GM08714 (cell line): Measurements from ENCODE around the gene ZNHIT2.

Experiments
- H3K4me3 ChIP-seq: fragments of 200-500 bp; sonication (Bioruptor generic); 2 replicates; pipeline ENCODE4 v1.5.1; 2014; ENCODE audit warnings: mild to moderate bottlenecking, low read length, inconsistent platforms
- ZNF274 ChIP-seq: IDR thresholded peaks from 2 replicates; pipeline ENCODE4 v1.6.1; 2012; ENCODE audit warnings: mild to moderate bottlenecking, low read depth, low read length

Gene ZNHIT2

GRCh38 chr11:65087216-65087615 is 30.3 kb downstream of the ZNHIT2 start:
- TF ChIP-seq ZNF274: no peak
- H3K4me3 ChIP-seq: no peak overlapping the region

DNA sequence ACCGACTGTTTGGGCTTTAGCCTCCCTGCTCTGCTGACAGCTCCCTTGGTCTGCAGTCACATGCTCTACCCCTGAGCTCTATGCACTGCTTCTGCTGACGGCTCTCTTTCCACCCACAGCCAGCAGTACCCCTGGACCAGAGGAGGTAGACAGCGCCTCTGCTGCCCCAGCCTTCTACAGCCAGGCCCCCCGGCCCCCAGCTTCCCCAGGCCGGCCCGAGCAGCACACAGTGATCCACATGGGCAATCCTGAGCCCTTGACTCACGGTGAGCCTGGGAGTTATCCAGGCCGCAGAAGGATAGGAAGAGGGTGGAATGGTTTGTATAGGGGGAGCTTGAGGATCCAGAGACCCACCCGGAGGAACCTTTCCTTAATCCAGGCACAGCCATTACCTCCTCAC is 30.7 kb downstream of the ZNHIT2 start:
- H3K4me3 ChIP-seq: no peak overlapping the region
- TF ChIP-seq ZNF274: no peak

DNA sequence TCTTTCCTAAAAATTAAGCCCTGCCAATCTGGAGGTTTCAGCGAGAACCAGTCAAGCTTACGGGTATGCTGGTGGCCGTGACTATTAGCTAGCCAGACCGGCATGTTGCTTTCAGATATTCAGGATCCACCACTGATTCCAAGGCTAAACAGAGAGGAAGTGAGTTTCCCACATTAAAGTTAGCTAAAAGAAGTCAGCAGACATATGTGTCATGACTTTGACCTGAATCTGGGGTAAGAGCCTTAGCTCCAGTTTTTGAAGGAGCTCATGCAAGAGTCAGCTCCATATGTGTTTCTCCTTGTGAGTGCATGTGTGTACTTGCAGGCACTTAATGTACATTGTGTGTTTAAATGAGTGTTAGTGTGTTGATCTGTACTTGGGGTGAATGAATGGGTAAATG is 32.1 kb downstream of the ZNHIT2 start:
- H3K4me3 ChIP-seq: no peak overlapping the region; the same call in 1 of the 2 replicates
- TF ChIP-seq ZNF274: no peak

DNA sequence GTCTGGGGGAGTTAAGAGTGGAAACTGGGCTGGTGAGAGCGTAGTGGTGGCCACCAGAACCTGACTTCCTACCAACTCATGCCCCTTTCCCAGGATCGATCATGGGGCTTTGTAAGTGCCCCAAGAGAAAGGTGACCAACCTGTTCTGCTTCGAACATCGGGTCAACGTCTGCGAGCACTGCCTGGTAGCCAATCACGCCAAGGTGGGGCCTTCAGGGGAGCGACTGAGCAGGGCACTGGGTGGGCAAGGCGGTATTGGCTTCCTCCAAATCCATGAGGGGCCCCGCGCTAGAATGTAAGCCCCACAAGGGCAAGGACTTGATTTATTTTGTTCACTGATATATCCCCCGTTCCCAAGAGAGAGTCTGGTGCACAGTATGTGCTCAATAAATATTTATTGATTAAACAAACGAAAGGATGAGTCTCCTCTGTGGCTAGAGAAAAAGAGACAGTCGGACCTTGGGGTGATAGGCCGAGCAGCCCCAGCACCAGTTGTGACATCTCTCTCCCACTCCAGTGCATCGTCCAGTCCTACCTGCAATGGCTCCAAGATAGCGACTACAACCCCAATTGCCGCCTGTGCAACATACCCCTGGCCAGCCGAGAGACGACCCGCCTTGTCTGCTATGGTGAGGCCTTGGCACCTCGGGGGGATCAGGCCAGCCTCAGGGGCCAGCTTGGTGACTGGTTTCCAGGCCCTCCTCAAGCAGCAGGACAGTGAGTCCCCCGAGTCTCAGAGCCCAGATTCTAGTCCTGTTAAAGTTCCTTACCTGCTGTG is 32.7 kb downstream of the ZNHIT2 start:
- no peak for TF ChIP-seq ZNF274
- H3K4me3 ChIP-seq: peak overlapping the region; percentile 89

DNA sequence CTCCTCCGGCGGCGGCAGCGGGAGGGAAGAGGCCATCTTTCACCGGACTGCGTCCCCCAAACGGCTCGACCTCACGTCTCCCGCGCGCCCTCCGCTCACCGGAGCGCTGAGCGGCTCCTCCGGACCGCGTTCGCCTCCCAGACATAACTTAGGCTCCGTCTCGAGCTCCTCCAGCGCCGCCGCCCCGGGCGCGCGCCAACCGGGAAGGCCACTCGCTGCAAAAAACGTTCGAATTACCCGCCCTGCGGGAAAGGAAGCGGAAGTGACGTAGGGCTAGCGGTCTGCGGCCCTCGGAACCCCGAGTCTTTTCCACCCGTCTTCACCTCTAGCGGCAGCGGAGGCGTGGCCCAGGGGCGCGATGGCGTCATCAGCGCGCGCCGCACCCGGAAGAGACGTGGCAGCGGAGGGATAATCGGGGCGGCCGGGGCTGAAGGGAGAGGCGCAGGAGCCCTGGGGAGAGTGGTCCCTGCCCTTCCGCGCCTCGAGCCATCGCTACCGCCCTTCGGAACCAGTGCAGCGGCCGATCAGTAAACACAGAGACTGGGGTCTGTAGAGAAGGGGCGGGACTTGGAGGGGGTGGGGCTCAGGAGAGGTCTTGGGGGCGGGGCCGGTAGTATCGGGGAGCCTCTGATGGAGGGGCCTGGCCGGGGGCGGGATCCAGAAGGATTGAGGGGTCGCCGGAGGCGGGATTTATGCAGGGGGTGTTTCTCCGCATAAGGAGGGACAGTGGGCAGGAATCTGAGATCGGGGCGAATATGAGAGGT is 33.5 kb downstream of the ZNHIT2 start, which contains the start of the genes CDCA5 and ZFPL1:
CDCA5 (minus strand) TSS at position 207 of the 764 bp plus-strand sequence; CDS start at position 145, 62 bp downstream.
ZFPL1 (plus strand) TSS at position 389 of the 764 bp plus-strand sequence. CDS start 477 bp downstream, outside the sequence.
- no peak for TF ChIP-seq ZNF274
- peak within 1 kb of the TSS; percentile 89 for H3K4me3 ChIP-seq

DNA sequence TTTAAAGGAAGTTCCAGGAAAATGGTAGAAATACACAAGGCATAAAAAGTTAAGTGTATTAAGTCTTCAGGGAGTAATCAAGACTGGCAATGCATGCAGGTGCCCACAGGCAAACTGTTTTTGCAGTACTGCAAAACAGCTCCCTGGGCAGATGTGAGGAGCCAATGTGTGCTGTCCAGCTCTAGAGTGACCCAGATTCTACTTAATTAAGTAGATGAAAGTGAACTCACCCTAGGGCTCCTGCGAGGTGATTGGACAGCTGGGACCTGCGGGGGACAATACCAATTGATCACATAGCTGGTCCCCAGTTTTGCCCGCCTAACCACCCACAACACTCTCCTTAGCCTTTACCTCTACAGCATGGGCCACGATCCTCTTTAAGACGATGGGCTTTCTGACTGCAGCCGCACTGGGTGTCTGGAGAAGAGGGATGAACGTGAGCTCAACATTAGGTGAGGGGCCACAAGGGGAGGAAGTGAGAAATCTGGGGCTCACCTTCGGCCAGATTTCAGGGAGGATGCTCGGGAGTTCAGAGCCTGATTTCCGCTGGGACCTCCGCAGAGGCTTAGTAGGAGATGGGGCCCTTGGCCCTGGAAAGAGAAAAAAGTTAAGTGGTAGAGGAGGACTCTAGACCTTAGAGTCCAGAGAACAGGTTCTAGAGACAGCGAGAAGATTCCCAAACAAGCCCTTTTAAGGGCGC is 34.2 kb downstream of the ZNHIT2 start:
- H3K4me3 ChIP-seq: peak overlapping the region; percentile 89
- TF ChIP-seq ZNF274: no peak

- no peak overlapping the region for H3K4me3 ChIP-seq
- no peak for TF ChIP-seq ZNF274
Measured at GRCh38 chr11:65078786-65079342, 38.6 kb downstream of the ZNHIT2 start.

DNA sequence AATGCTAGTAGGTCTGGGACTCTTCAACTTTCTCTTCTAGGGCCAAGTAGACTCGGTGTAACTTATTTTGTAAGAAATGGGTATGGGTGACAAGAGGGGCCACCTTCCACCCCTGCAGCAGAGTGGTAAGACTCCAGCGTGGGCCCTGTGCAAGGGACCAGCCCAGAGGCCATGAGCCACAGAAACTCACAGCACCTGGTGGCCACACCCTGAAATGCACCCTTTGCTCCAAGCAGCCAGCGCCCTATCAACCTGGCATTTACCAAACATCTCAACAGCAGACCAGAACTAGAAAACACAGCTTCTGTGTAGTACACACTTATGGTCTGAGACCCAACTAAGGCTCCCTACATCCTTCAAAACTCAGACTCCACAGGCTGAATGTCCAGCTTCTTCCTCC is 39.4 kb downstream of the ZNHIT2 start:
- no peak overlapping the region for H3K4me3 ChIP-seq
- TF ChIP-seq ZNF274: no peak

GRCh38 chr11:65077451-65077850 is 40.0 kb downstream of the ZNHIT2 start:
- TF ChIP-seq ZNF274: no peak
- no peak overlapping the region for H3K4me3 ChIP-seq

GRCh38 chr11:65072631-65072966 is 44.9 kb downstream of the ZNHIT2 start:
- no peak for TF ChIP-seq ZNF274
- no peak overlapping the region for H3K4me3 ChIP-seq

- TF ChIP-seq ZNF274: no peak
Measured at GRCh38 chr11:65071907-65072630, 45.4 kb downstream of the ZNHIT2 start.

DNA sequence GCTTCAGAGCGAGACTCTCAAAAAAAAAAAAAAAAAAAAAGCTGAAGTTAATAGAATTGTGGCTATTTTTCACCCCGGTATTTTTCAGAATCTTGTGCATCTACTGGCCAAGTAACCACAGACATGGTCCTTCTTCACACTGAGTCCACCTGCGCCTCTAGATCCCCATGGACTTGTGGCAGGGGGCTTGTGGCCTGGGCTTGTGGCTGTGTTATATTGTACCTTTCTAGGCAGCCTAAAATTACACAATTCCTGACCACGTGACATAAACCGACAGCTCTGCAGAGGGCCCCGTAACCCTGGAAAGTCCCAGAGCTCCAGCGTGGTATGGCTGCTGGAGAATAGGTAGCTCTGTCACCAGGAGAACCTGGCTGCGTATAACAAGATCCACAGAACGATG is 48.3 kb downstream of the ZNHIT2 start:
- no peak overlapping the region for H3K4me3 ChIP-seq
- no peak for TF ChIP-seq ZNF274

More at GRCh38 chr11:65071907-65072630, 45.4 kb downstream of the ZNHIT2 start:
- no peak overlapping the region for H3K4me3 ChIP-seq

DNA sequence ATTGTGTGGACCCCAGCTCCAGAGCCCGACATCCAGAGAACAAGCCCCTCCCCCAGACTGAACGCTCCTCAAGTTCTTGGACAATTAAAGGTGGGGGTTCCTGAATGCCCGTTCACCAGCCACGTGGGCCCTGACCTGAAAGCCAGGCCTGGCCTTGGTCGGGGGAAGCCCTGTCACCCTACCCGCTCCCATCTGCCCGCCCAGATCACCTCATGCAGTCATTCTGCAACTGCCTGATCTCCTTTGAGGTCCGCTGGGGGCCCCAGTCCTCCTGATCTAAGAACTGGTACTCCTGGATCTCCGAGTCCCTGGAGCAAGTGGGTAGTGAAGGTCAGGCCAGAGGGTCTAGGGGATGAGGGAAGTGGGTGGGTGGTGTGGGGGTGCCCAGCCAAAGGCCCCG is 50.1 kb downstream of the ZNHIT2 start:
- no peak overlapping the region for H3K4me3 ChIP-seq
- TF ChIP-seq ZNF274: no peak

DNA sequence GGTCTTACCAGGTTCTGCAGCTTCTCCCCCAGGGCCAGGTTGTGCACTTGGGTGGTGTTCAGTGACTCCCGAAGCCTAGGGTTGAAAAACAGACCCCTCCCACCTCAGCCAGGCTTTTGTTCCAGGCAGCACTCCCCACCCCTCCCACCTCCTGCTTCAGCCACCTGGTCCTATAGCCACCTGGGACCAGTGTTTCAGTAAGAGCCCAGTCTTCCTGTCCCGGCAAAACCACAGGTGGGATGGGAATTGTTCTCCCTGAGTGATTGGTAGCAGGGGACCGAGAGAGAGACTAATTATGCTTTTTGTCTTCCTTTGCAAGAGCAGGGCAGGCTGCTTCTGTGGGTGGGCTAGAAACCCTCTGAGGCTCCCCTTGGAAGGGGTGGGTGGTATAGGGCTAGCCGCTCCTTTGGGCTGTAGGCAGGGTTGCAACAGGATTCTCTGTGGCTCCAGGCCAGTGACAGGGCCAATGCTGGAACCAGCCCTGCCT is 50.7 kb downstream of the ZNHIT2 start:
- no peak overlapping the region for H3K4me3 ChIP-seq
- no peak for TF ChIP-seq ZNF274
